PC-9 (cell line): ENCODE data around the gene SYNE1.

Experiments used
- CTCF ChIP-seq: fragments of 200-600 bp; sonication (generic); conservative IDR thresholded peaks from 2 replicates; pipeline ENCODE4 v1.6.1; 2017; ENCODE audit warnings: mixed run types, antibody characterized with exemption, mild to moderate bottlenecking, moderate library complexity
- EZH2 ChIP-seq: fragments of 200-600 bp; sonication (generic); IDR thresholded peaks from 2 replicates; pipeline ENCODE4 v1.8.0; 2017; ENCODE audit warnings: antibody characterized with exemption, low read depth

- TF ChIP-seq CTCF (no peak), EZH2 (no peak)
Measured at GRCh38 chr6:152154559-152155356, 482.4 kb downstream of the SYNE1 start.
